Colonic mucosa (tissue), 4 donors: ENCODE measurements around the gene ALDH1L1. TPM values are rescaled to one million over a fixed set of nuclear protein-coding genes. Genes with fewer than 3 reads are reported as not detected.

Experiments used
- DNase-seq: peaks from one replicate; pipeline ENCODE4 v3.0.0-alpha.2; 2020
- H3K27ac ChIP-seq: fragments of 200-600 bp; one replicate; pipeline ENCODE4 v1.8.0; 2021
- H3K27me3 ChIP-seq: fragments of 200-600 bp; one replicate; pipeline ENCODE4 v1.8.0; 2021
- H3K36me3 ChIP-seq: fragments of 200-600 bp; one replicate; pipeline ENCODE4 v1.8.0; 2021
- H3K4me1 ChIP-seq: fragments of 200-600 bp; one replicate; pipeline ENCODE4 v1.8.0; 2021; ENCODE audit warnings: mild to moderate bottlenecking
- H3K4me3 ChIP-seq: fragments of 200-600 bp; one replicate; pipeline ENCODE4 v1.8.0; 2021
- H3K9ac ChIP-seq, 2 donors: one replicate each; pipeline ENCODE4 v1.7.0; 2013; ENCODE audit warnings: control low read depth in 2 of 2, low read depth in 2 of 2, low read length in 2 of 2
- H3K9me3 ChIP-seq: fragments of 200-600 bp; one replicate; pipeline ENCODE4 v1.8.0; 2021
- intact Hi-C: fragments of 100-400 bp; cut with DNase I; formaldehyde crosslinking; loops from one replicate; pipeline ENCODE4 v1.14.1; 2022
- total RNA-seq, 2 donors: library from RNA; stranded (reverse); fragmentation: NEBNext Ultra II Directional in 1 of 2; extraction: Animal tissue kit (Norgen Biotek cat#: 25700) in 1 of 2; gene quantifications; one replicate each; pipeline ENCODE4 v1.2.1, GENCODE V29; 2021
- TF ChIP-seq, protein P1 (sequence below): fragments of 200-600 bp; IDR thresholded peaks from one replicate; pipeline ENCODE4 v1.8.0; 2022; ENCODE audit warnings: antibody characterized with exemption, mild to moderate bottlenecking
- donor health status: healthy.
- donor health status: DM: no; HTN: no; CAD: no.
- donor health status: DM: no; HTN: no; CAD: no.

Gene ALDH1L1
- total RNA-seq, 2 donors from 2014 or later: 15.3 to 25.6 TPM

- no peak overlapping the region for H3K4me3 ChIP-seq
- no peaks in the 10 kb centered on the region for H3K4me1 ChIP-seq
- H3K9ac ChIP-seq: no peak overlapping the region
- H3K27ac ChIP-seq: no peak overlapping the region
- no peaks in the 10 kb centered on the region for H3K27me3 ChIP-seq
- H3K36me3 ChIP-seq: no peaks in the 10 kb centered on the region
- peak; percentile 13 for DNase-seq
- intact Hi-C loops: no loop called here
- H3K9me3 ChIP-seq: no peaks in the 10 kb centered on the region
- TF ChIP-seq, protein P1, sequence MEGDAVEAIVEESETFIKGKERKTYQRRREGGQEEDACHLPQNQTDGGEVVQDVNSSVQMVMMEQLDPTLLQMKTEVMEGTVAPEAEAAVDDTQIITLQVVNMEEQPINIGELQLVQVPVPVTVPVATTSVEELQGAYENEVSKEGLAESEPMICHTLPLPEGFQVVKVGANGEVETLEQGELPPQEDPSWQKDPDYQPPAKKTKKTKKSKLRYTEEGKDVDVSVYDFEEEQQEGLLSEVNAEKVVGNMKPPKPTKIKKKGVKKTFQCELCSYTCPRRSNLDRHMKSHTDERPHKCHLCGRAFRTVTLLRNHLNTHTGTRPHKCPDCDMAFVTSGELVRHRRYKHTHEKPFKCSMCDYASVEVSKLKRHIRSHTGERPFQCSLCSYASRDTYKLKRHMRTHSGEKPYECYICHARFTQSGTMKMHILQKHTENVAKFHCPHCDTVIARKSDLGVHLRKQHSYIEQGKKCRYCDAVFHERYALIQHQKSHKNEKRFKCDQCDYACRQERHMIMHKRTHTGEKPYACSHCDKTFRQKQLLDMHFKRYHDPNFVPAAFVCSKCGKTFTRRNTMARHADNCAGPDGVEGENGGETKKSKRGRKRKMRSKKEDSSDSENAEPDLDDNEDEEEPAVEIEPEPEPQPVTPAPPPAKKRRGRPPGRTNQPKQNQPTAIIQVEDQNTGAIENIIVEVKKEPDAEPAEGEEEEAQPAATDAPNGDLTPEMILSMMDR: no peak
These were observed 51.6 kb downstream of the ALDH1L1 start for GRCh38 chr3:126128504-126129397.

DNA sequence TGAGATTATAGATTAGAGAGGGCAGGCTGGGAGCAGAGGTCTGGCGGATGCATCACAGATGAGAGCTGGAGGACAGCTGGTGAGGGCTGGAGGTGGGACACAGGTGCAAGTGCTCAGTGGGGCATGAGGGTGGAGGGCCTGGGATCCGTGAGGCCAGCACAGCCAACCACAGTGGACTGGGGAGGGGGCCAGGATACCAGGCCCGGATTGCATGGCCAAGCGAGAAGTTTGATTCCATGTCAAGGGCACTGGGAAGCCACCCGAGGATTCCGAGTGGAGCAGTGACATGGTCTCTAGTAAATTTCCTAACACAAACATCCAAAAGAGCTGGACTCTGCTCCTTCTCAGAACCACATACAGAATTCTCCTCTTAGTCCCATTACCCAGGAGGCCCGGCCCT, 52.5 kb downstream of the ALDH1L1 start:
- no peaks in the 10 kb centered on the region for H3K4me1 ChIP-seq
- TF ChIP-seq, protein P1: no peak
- H3K27me3 ChIP-seq: no peaks in the 10 kb centered on the region
- peak; percentile 5 for DNase-seq
- no peaks in the 10 kb centered on the region for H3K36me3 ChIP-seq
- no peaks in the 10 kb centered on the region for H3K9me3 ChIP-seq
- no peak overlapping the region for H3K9ac ChIP-seq
- H3K4me3 ChIP-seq: no peak overlapping the region
- no peak overlapping the region for H3K27ac ChIP-seq
- intact Hi-C loops: no loop called here

DNA sequence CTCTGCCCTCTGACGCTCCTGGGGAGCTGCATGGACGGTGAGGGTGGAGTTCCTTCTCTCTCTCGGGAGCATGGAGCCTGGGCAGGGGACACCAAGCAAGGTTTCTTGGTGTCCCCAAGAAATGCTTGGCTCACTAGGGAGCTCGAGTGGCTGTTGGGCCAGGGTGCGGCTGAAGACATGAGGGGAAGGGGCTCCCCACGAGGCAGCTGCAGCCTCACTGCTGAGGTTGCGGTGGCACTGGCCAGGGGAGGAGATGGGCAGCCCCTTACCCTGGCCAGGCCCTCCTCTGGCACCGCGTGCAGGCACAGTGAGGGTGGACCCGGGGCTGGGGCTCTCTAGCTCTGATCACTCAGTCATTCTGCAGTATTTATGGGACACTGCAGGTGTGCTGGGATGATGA, 52.9 kb downstream of the ALDH1L1 start:
- Histone ChIP-seq H3K27ac (no peak overlapping the region), H3K4me1 (no peaks in the 10 kb centered on the region), H3K27me3 (no peaks in the 10 kb centered on the region), H3K9ac (no peak overlapping the region), H3K36me3 (no peaks in the 10 kb centered on the region), H3K4me3 (no peak overlapping the region), H3K9me3 (no peaks in the 10 kb centered on the region)
- TF ChIP-seq, protein P1: no peak
- DNase-seq: peak; percentile 13
- intact Hi-C loops: no loop called here

DNA sequence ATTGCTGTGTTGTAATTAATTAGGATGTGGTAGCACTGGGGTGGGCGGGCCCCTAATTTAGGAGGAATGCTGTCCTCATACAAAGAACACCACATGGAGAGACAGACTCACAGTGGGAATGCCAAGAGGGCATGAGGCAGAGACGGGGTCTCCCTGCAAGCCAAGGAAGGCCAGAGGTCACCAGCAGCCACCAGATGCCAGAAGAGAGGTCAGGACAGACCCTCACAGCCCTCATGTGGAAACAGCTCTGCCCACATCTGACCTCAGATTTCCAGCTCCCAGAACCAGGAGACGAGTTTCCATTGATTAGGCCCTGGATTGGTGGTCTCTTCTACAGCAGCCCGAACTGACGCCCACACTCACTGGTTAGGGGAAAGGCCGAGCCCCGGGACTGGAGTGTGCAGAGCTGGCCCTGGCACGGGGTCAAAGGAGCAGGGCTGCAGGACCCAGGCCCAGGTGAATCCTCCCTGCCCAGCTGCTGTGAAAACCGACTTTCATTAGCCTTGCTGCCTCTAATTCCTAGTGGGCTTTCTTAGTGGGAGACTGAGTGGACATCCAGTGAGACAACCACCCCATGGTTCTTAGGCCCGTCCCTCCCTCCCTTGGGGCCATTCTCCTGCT, 53.5 kb downstream of the ALDH1L1 start:
- Histone ChIP-seq H3K27me3 (no peaks in the 10 kb centered on the region), H3K4me3 (no peak overlapping the region), H3K9ac (no peak overlapping the region), H3K27ac (no peak overlapping the region), H3K36me3 (no peaks in the 10 kb centered on the region), H3K9me3 (no peaks in the 10 kb centered on the region), H3K4me1 (no peaks in the 10 kb centered on the region)
- DNase-seq: peak; percentile 10
- intact Hi-C loops: no loop called here
- TF ChIP-seq, protein P1: no peak

DNA sequence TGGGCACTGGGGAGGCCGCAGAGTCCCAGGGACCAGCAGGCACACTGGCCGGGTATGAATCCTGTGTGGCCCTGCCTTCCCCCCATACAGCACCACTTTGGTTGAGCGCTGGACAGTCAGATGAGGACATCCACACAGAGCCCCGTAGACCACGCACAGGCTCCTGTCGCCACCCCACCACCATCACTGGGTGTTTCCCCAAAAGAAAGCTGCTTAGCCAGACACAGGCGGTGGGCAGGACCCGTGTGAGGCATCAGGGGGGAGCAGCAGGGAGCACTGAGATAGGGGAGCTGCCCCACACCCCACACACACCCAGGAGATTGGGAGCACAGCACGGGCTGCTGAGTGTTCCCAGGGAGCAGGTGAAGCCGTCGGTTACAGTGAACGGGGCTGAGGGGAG, 54.1 kb downstream of the ALDH1L1 start:
- peak; percentile 5 for DNase-seq
- H3K36me3 ChIP-seq: no peaks in the 10 kb centered on the region
- H3K9me3 ChIP-seq: no peaks in the 10 kb centered on the region
- TF ChIP-seq, protein P1: no peak
- H3K27ac ChIP-seq: no peak overlapping the region
- H3K4me3 ChIP-seq: no peak overlapping the region
- intact Hi-C loops: no loop called here
- no peak overlapping the region for H3K9ac ChIP-seq
- H3K27me3 ChIP-seq: no peaks in the 10 kb centered on the region
- H3K4me1 ChIP-seq: no peaks in the 10 kb centered on the region
